NOMO-1 treated with dmso at 0.1 percent for 144 hours (cell line): ENCODE data around the gene OPCML.

Source experiments
- DNase-seq: peaks from one replicate; lab custom pipeline; 2025; ENCODE audit not compliant: unreplicated experiment; lab: John Stamatoyannopoulos, UW

OPCML gene

GRCh38 chr11:133531971-133532651, at the start of gene OPCML:
OPCML (minus strand) TSS chr11:133532501.
- DNase-seq, result no peak

DNA sequence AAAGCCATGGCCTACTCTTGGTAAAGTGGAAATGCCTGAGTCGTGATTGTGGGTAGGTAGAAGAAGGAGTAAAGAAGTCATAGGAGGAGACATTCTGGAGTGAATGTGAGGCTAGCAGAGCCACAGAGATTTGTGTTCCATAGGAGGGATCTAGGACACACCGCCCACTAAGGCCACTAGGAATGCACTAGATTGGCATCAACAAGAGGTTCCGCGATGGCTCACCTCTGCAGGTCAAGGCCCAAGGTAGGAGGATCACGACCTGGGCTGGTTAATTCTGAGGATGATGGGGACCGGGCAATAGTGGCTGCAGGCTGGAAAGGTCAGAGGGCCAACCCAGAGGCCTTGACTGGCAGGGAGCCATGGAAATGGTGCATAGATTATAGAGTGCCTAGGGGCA, 48.8 kb upstream of the OPCML start:
- no peak for DNase-seq

- DNase-seq, result no peak
These were observed 47.1 kb upstream of the OPCML start for GRCh38 chr11:133579165-133580031.

DNA sequence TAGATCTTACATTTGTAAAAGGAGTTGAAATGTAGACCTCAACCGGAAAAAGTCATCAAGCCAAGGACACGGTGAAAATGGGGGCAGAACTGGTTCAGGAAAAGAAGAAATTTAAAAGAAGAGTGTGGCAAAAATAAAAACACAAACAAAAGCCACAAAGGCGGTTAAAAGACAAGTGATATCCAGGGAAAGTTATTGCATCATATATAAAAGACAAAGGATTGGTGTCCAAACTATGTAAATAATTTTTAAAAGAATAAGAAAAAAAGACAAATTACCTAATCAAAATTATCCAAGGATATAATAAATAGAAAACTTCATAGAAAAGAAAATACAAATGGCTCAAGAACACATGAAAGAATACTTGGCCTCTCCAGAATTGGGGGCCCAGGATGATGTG, 45.1 kb upstream of the OPCML start:
- no peak for DNase-seq

- no peak for DNase-seq
These were observed 44.0 kb upstream of the OPCML start for GRCh38 chr11:133576351-133576750.

- no peak for DNase-seq
These were observed 40.8 kb upstream of the OPCML start for GRCh38 chr11:133573081-133573480.

GRCh38 chr11:133570376-133570775, 38.1 kb upstream of the OPCML start:
- DNase-seq, result no peak

DNA sequence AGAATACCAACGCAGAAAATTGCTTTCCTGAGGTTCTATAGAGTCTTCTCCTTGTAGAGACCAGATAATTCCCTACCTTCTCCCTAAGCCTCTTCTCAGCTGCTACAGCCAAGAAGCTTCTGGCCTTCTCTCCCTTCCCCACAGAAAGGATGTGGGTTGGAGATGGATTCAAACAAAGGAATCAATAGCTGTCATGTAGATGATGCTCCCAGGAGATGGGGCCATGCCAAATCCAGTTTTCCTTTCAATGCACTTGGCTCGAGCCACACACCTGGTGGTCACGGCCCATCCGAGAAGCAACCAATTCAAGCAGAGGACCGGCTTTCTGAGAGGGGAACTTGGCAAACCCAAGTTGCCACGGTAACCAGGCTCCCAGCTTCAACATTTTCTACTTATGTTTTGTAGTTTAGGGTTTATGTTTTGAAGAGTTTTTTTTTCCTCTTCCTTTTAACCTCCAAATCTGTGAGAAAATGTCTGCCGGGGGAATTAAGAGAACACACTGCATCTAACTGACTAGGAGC, 31.3 kb upstream of the OPCML start:
- no peak for DNase-seq

DNA sequence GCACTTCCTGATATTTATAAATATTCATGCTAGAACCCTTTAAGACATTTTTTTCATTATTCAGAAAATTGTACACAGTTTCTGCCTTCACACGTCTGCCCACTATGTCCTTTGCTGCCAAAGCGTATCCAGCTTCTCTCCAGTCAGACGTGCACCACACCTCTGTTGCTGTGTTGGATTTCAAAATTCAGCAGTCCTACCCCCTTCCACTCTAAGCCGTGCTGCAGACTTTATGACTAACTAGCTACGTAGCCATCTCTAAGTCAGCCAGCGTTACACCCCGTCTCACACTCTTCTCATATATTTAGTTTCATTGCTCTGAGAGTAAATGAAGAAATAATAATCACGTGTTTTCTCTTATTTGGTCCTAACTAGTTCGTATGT, 28.2 kb upstream of the OPCML start:
- no peak for DNase-seq

- DNase-seq, result no peak
These were observed 27.7 kb upstream of the OPCML start for GRCh38 chr11:133559833-133560471.

- DNase-seq, result no peak
These were observed 27.1 kb upstream of the OPCML start for GRCh38 chr11:133559382-133559781.

- no peak for DNase-seq
These were observed 22.7 kb upstream of the OPCML start for GRCh38 chr11:133555034-133555433.

- no peak for DNase-seq
These were observed 21.8 kb upstream of the OPCML start for GRCh38 chr11:133553885-133554740.

DNA sequence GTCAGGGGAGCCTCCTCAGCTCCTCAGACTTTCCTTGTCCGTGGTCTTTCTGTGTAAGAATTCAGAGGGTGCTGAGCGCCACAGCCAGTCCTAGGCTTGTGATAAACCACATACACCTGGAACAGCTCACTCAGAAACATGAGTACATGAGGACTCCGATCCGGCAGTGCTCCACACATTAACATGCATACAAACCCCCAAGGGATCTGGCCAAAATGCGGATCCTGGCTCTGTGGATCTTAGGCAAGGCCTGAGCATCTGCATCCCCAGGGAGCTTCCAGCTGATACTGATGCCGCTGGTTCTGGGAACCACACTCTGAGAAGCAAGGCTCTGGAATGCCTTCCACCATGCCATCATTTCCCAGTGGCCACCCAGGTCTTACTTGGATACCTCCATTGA, 20.6 kb upstream of the OPCML start:
- no peak for DNase-seq

DNA sequence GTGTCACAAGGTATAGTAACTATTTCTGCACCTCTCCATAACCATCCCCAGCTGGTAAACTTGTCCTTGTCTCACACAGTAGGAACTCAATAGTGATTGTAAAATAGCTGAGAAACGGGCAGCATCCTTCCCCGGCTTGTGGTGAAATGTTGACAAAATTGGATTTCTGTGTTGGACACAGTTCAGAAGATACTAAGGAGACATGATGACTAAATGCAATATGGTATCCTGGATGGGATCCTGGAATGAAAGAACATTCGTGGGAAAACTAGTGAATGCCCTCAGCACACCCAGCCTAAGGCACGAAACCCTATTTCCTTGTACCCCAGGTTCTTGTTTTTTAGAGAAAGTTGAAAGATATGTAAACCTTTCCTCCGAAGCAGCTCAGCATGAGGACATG, 18.8 kb upstream of the OPCML start:
- DNase-seq, result no peak

- no peak for DNase-seq
These were observed 17.5 kb upstream of the OPCML start for GRCh38 chr11:133549826-133550225.

DNA sequence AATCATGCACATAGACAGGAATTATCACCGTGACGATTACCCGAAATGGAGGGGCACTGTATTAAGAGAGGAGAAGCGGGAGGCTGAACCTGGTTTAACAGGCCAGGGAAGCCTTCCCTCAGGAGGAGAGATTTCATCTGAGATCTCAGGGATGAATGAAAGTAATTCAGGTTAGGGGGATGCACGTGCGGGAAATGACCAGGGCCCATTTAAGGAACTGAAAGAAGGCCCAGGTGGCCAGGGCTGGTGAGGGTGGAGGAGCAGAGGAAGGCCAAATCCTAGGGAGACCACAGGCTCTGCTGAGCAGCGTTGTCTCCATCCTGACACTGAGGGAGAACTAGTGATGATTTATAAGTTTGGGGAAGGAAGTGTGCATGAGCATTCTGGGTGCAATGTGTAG, 16.3 kb upstream of the OPCML start:
- no peak for DNase-seq

- DNase-seq, result no peak
These were observed 15.7 kb upstream of the OPCML start for GRCh38 chr11:133547808-133548494.

GRCh38 chr11:133545199-133545803, 13.0 kb upstream of the OPCML start:
- DNase-seq, result no peak

DNA sequence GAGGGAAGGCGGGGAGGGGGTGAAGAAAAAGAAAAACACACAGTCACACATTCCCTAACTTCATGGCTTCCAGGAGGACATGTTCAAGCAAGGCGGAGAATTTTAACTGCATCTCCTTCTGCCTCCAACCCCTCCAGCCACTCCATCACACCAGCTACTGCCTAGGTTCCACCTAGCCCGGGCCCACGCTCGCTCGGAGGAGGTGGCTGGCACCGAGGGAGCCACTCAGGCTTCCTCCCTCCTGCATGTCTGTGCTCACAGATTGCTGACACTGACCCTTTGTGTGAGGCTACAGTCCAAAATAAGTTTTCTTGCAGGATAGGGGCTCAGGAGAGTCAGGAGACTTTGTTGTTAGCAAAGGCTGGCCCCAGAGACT, 9.4 kb upstream of the OPCML start:
- no peak for DNase-seq
